RPMI8226 (cell line): ENCODE measurements around the gene SLC66A3.
"Not testable (repeated sequence)": the region's sequence is repeated elsewhere in the genome, so short reads cannot be mapped to it uniquely, and the experiment has no call there.

Source experiments
- DNase-seq: peaks from one replicate; pipeline ENCODE4 v3.0.0-alpha.2; 2015

The SLC66A3 gene

DNA sequence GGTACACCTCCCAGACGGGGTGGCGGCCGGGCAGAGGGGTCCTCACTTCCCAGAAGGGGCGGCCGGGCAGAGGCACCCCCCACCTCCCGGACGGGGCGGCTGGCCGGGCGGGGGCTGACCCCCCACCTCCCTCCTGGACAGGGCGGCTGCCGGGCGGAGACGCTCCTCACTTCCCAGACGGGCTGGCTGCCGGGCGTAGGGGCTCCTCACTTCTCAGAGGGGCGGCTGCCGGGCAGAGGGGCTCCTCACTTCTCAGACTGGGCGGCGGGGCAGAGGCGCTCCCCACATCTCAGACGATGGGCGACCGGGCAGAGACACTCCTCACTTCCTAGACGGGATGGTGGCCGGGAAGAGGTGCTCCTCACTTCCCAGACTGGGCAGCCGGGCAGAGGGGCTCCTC is 9.8 kb downstream of the SLC66A3 start:
- not testable (repeated sequence) for DNase-seq

DNA sequence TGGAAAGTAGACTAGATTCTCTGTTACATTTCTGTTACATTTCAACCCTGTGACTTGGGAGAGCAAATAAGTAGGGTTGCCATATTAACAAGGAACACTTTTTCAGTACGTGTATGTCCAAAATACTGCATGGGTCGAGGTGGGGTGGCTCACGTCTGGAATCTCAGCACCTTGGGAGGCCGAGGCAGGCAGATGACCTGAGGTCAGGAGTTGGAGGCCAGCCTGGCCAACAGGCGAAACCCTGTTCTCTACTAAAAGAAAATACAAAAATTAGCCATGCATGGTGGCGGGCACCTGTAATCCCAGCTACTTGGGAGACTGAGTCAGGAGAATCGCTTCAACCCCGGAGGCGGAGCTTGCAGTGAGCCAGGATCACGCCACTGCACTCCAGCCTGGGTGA is 11.2 kb downstream of the SLC66A3 start:
- no peak for DNase-seq

DNA sequence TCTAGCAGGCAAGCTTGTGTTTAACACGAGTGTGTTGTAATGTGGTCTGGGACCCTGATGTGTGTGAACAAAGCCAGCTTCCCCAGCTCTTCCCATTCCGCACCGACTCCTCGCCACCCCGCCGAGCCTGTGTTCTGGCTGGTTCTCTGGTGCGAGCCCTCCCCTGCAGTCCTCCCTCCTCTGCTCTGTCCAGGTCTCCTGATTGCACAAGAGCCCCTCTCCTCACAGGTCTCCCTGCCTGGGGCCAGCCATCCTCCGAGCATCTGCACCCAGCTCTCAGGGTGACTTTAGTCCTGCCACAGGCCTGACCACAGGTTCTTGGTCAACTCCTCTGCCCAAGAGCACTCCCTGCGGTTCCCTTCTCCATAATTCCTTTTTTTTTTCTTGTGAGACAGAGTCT is 13.2 kb downstream of the SLC66A3 start:
- DNase-seq: no peak

DNA sequence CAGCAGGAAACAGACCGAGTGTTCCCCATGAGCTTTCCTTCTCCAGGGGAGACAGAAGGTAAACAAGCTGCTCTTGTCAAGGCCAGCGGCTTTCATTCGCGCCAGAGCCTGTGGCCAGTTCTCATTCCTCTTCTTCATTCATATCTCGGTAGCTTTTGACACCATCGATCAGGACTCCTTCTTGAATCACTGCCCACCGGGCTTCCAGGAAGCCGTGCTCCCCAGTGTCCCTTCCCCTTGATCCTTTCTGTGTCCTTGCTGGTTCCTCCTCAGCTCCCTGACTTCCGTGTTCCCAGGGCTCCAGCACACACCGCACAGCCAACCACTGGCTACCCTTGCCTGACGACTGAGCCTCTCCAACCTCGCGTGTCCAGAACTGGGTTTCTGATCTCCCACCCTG is 14.1 kb downstream of the SLC66A3 start:
- DNase-seq: no peak

DNA sequence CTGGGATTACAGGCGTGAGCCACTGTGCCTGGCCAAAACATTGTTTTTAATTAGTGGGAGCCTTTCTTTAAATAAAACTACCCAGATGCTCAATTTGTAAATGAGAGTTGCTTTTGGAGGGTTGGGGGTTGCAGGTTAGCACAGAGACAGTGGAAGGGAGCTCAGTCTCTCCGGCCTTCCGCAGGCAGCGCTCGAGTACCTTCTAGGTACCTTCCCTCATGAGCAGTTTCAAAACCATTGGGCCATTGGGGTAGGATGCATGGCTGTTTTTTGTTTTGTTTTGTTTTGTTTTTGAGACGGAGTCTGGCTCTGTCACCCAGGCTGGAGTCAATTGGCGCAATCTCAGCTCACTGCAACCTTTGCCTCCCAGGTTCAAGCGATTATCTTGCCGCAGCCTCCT is 19.0 kb downstream of the SLC66A3 start:
- DNase-seq: no peak

DNA sequence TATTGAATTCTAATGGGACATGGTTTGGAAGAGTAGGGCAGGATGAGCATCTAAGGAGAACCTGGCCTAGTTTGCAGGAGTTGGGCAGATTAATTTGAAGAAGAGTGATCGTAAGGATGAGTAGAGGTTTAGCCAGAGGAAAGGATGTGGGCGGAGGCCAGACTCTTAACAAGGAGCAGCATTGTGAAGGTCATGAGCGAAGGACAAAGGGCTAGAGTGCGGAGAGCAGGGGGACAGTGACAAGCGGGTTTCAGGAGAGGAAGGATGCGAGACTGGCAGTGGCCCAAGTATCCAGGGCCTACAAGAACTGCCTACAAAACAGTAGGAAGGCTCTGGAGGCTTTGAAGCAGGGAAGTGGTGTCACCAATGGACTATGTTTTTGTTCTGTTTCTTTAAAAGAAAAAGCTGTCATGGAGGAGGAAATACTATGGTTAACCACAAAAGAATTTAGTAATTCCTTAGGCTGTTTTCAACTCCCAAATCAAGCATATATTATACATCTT is 20.1 kb downstream of the SLC66A3 start:
- DNase-seq: no peak

DNA sequence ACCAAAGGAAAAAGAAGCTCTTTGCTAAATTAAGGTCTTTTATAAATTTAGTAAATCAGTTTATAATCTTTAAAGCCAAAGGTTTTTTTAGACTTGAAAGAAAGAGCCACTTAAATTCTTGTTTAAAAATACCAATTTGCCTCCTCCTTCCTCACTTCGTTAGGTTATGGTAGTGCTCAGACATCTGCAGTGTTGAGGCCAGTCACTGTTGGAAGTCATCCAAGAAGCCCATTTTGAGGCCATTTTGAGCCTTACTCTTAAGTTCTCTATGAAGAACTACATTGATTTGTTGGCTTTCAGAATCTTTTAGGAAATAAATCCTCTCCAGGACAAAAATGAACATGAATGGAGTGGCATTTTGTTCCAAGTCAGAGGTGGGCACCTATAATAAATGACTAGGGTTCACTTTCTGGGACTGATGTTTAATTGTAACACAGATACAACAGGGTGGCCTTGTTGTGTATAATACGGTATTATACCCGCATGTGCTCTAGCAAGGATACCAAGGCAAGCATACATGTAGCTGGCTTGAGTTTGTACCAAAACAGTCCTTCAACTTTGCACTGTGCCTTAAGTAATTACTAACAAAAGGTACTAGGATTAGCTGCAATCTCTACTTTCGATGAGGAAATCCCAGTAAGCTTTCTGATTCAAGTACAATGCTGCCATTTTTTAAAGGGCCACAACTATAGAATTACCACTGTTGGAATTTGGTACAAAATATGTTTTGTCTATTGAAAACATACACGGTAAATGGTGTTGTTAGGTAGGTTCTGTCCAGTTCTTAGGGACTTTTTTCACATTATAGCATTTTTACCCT is 22.8 kb downstream of the SLC66A3 start:
- DNase-seq: peak; percentile 21

DNA sequence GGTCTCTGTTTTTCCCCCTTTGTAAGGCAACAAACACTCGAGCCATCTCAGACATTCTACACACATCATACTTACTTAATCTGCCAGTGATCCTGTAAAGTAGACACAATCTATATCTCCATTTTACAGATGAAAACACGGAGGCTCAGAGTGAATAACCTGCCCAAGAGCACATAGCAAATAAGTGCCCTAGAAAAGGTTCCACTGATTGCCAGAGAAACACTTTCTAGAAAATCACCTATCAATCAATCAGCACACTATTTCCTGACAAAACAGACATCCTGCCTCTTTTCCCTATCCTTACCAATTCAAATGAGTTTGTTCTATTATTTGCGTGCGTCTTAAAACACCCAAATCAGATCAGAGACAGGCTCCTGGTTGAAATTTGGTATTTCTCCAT is 23.9 kb downstream of the SLC66A3 start:
- DNase-seq: no peak

DNA sequence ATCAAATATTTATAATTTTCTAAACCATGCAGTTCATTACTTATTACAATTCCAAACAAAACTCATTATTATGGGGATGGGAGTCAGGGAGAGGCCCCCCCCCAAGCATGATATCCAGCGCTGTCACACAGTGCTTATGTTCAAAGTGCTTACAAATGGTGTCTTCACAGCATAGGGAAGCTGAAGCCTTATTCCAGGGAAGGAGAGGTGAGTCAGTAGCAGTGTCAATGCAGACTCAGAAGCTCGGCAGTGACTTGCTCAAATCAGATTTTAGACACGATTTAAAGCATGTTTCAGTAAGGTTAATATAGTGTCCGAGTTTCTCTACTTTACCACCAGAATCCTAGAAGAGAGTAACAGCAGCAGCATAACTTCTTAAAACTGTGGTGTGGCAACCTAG is 24.6 kb downstream of the SLC66A3 start:
- DNase-seq: no peak

DNA sequence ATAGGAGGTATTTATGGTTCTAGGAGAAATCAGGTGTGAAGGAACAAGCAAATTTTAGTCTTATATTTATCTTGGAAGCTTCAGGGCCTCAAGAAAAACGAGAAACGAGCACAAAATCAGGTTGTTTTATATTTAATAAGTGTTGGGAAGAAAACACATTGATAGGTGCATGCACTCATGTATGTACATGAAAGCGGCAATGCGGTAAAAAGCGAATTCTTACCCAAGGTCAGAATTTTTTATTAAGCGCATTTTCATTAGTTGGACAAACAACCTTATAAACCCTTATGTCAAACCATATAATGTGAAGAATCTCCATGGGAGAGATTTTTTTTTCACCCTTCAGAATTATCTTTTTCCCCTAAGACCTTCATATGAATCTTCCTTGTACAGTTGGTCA is 25.4 kb downstream of the SLC66A3 start:
- no peak for DNase-seq

DNA sequence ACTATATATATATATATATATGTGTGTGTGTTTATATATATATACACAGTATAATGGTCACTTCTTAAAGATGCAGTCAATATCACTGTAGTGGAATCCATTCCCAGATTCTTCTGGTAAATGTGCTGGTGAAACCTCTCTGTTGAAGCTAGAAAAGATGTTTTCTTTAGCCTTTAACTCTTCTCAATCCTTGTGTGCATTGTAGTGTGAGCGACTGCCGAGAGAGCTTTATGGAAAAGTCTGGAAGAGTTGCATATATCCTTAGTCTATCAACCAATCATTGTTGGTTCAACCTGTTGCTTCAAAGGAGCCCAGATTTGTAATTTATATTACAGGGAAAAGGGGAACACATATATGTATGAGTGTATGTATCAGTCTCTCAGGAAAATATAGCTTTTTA is 27.7 kb downstream of the SLC66A3 start:
- DNase-seq: no peak

DNA sequence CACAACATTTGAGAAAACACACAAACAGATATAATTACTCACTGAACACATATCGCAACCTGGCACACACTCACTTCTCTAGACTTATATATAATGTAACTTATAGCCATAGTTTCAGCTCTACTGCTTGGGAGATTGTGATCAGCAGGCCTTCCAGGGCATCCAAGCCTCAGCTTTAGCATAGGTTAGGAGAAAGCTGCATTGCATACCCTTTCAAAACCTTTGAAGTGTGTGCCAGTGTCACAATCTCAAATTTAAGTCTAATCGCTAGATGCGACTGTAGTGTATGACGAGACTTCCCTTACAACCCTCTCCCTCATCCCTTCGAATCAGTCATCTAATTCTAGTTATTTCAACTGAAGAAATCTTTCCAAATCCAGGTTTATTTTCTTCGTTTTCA is 30.9 kb downstream of the SLC66A3 start:
- no peak for DNase-seq

DNA sequence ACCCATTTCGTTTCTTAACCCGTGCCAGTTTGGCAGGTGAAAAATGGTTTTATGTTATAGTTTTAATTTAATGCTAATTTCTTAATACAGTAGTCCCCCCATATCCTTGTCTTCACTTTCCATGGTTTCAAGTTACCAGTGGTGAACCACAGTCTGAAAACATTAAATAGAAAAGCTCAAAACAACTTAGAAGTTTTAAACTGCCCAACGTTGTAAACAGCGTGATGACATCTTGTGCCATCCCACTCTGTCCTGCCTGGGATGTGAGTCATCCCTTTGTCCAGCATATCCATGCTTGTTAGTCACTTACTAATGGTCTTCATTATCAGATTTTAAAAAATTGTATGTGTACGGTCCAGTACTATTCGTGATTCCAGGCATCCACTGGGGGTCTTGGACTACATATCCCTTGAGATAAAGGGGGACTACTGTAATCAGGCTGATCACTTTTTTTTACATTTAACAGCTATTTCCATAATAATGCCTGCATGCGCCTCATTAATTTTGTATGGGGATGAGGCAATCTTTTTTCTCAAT is 31.9 kb downstream of the SLC66A3 start:
- DNase-seq: no peak

DNA sequence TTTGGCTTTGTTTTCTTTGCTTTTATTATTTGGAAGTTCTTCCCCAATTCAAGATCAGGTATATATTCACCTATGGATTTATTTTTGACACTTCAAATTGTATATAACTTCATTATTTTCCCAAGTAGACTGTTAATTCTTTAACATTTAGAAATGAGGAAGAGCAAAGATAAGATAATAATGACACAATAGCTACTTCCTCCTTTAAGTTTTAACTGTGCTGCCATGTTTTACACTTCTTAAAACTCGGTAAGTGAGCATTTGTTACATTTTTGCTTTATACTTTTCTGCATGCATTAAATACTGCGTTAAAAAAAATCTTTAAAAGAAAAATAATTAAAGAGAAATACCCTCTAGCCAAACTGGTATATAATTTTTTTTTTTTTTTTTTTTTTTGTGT is 32.5 kb downstream of the SLC66A3 start:
- no peak for DNase-seq

DNA sequence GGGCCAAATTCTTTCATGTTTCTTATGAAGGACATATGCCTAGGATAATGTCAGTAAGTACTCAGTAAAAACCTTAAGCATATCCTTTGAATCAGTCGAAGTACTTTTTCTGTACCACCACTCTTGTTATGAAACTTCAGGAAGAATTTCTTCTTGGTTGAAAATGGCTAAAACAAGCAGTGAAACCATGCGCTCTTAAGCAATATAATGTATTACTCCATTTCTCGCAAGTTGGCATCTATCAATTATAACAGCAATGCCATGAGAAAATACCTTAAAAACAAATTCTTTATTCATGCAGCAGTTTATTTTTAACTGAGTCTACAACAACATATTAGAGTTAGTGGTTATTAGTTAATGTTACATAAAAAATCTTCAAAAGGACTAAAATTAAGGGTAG is 41.0 kb downstream of the SLC66A3 start:
- no peak for DNase-seq

DNA sequence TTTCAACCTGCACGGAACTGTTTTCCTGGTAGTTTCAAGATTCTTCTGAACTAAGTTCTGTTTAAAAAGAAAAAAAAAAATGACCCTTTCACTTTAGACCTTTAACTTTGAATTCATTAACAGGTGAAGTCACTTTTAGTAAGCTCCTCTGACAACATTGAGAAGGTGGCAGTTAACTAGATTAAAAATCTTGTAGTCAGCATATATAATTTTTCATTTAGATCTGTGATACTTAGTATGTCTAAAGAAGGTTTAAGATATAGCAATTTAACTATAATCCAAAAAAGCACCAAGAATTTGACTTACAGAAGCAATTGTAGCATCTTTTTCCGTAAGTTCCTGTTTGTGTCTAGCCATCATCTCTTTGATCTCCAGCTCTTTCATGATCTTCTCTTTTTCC is 45.4 kb downstream of the SLC66A3 start:
- DNase-seq: no peak

DNA sequence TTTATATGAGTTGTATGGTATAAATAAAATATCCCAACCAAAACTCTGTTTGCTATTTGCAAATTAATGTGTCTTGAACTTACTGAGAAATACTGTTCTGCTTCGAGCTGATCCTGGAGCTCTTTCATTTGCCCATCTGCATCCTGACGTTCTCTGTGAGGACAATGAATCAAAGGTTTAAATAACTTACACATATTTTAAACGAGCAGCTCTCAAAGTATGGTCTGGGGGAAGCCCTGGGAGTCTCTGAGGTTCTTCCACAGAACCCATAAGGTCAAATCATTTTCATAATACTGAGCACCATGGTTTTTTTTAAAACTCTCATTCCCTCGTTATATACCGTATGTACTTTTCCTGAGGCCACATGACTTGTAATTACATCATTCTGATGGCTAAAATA is 46.7 kb downstream of the SLC66A3 start:
- no peak for DNase-seq

DNA sequence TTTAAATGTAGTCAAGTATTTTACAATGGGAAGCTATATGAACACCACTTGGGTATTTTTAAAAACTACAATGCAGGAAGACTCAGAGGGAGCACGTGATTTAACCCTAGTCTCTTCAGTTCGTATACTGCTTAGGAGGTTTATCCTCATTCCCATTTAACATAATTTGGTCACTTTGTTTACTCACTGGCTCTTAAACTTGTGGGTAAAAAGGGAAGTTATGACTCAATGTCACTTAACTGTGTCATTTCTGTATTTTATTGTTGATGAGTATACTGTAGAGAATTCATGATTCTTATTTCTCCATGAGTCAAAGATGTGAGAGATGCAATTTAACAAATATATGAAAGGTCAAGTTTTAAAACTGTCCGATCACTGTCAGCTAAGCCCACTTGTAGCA is 48.2 kb downstream of the SLC66A3 start:
- no peak for DNase-seq

DNA sequence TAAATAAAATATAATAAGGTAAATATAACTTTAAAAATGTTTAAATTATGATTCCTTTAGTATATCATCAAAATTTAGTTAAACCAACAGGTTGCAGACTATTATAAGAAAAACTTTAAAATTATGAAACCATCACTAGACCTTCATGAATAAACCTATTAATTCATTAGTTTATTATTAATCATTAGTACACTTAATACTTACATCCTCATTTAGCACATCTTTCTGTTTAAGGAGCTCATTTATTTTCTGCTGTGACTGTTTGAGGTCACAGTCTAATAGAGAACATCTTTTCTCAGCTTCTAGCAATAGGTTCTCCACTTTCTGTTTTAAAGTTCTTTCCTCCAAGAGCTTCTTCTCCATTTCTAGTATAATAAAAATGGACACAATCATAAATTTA is 52.8 kb downstream of the SLC66A3 start:
- no peak for DNase-seq

DNA sequence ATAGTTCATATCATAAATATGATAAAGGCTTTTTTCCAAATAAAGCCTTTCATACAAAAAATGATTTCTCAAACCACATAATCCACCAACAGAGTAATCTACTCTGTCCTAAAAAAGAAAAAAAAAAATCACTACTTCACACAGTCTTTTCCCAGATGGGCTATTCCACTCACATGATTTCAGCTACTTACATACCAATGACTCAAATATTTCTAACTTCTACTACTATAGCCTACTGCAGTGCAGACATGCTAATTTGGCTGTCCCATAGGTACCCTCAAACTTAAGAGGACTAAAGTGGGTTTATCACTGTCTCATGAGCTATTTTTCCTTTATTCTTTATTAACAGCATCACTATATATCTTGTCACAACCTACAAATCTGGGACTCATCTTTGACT is 57.4 kb downstream of the SLC66A3 start:
- DNase-seq: no peak

DNA sequence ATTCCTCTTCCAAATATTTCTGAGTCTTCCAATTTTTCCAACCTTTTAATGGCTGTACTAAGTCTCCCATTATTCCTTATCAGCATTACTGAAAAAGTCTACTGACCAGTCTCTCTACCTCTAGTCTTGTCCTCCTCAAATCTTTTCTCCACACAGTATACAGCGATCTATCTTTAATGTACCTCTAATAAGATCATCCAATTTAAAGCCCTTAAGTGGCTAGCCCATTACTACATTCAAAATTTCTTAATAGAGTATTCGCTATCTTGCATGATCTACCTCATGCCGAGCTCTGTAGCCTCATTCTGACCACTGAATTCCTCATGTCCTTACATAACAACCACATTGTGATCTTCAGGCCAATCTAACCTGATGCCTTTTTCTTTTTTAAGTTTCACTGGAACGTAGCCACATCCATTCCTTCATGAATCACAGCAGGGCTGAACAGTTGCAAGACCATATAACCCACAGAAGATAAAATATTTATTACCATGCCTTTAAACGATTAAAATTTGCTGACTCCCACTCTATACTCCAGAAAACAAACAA is 57.9 kb downstream of the SLC66A3 start:
- DNase-seq: no peak

DNA sequence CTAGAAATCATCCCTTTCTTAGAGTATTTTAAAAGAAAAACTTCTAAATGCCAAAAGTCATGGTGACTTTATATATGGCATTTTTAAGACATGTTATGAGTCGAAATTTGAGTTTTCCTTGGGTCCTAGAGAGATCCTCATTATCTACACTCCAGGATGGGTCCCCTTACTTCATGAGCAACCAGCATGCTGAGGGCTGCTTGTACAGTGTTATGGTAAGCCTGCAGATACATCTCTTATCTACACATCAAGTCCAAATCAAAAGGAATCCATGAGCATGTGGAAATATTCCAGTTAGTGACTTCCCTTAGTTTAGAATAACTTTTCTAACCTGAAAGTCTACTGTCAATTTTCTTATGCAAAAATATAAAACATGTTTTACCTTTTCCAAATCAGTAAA is 58.7 kb downstream of the SLC66A3 start:
- no peak for DNase-seq

DNA sequence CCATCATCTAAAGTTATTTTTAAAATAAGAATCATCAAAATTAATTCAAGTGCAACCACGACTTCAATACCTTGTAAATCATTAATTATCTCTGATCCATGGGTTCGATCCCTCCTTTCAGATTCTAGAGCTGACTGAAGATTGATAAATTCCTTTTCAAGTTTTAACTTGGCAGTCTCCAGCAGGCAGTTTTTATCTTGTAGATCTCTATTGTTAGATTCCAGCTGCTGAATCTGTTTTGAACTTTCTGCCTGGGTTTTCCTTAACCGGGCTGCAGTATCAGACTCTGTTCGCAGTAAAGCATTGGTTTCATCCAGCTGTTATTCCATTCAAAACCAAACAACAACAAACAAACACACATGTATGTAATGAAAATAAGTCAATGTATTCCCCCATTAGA is 59.5 kb downstream of the SLC66A3 start:
- no peak for DNase-seq

DNA sequence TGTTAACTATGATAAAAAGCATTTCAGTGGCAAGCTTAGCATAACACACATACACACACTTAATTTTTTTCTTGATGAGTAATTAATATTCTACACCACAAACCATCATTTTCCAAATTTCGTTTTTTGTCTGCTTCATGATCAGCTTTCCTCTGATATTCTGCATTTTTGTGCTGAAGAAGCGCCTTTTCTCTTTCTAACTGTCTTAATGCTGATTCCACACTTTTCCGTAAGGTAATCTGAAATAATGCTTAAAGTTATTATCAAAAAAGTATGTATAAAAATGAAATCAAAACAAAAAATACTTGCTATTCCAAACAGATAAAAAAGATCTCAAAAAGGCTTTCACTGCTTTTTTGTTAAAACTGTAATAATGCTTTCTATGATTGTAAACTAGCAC is 60.1 kb downstream of the SLC66A3 start:
- no peak for DNase-seq

DNA sequence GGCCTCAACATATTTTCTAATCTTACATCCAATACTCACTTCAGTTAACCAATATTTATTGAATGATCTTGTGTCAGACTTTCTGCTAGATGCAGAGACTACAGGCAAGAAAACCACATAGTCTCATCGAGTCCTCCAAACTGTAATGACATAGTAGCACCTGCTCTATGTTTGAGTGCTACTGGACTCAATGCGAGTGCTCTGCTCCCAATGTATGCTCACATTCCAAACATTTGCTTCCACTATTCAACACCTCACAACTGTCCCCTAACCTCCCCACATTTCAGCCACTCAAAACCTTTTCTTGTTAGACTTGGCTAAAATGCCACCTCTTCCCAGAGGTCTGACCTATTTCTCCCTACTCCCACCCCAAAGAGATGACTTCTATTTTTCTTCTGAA is 65.2 kb downstream of the SLC66A3 start:
- no peak for DNase-seq
